Measurements from ENCODE around the gene EXOSC2. TPM values are rescaled to one million over a fixed set of nuclear protein-coding genes. Genes with fewer than 3 reads are reported as not detected.

EXOSC2 gene
- total and polyA plus RNA-seq, 2 experiments from 2014 or later = 37.6 to 77.7 TPM

DNA sequence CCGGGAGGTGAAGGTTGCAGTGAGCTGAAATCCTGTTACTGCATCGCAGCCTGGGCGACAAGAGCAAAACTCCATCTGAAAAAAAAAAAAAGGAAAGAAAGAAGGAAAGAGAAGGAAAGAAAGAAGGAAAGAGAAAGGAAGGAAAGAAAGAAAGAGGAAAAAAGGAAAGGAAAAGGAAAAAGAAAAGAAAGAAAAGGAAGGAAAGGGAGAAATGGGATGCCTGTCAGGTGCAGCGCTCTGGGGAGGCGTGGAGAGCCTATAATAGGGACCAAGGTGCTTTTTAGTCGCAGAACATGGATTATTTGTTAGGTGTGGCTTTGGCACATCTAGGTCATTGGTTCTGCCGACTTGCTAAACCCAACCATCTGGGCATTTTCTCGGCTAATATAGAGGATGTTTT lies 17.9 kb downstream of the EXOSC2 start (continued):
- TF ChIP-seq, protein P1, sequence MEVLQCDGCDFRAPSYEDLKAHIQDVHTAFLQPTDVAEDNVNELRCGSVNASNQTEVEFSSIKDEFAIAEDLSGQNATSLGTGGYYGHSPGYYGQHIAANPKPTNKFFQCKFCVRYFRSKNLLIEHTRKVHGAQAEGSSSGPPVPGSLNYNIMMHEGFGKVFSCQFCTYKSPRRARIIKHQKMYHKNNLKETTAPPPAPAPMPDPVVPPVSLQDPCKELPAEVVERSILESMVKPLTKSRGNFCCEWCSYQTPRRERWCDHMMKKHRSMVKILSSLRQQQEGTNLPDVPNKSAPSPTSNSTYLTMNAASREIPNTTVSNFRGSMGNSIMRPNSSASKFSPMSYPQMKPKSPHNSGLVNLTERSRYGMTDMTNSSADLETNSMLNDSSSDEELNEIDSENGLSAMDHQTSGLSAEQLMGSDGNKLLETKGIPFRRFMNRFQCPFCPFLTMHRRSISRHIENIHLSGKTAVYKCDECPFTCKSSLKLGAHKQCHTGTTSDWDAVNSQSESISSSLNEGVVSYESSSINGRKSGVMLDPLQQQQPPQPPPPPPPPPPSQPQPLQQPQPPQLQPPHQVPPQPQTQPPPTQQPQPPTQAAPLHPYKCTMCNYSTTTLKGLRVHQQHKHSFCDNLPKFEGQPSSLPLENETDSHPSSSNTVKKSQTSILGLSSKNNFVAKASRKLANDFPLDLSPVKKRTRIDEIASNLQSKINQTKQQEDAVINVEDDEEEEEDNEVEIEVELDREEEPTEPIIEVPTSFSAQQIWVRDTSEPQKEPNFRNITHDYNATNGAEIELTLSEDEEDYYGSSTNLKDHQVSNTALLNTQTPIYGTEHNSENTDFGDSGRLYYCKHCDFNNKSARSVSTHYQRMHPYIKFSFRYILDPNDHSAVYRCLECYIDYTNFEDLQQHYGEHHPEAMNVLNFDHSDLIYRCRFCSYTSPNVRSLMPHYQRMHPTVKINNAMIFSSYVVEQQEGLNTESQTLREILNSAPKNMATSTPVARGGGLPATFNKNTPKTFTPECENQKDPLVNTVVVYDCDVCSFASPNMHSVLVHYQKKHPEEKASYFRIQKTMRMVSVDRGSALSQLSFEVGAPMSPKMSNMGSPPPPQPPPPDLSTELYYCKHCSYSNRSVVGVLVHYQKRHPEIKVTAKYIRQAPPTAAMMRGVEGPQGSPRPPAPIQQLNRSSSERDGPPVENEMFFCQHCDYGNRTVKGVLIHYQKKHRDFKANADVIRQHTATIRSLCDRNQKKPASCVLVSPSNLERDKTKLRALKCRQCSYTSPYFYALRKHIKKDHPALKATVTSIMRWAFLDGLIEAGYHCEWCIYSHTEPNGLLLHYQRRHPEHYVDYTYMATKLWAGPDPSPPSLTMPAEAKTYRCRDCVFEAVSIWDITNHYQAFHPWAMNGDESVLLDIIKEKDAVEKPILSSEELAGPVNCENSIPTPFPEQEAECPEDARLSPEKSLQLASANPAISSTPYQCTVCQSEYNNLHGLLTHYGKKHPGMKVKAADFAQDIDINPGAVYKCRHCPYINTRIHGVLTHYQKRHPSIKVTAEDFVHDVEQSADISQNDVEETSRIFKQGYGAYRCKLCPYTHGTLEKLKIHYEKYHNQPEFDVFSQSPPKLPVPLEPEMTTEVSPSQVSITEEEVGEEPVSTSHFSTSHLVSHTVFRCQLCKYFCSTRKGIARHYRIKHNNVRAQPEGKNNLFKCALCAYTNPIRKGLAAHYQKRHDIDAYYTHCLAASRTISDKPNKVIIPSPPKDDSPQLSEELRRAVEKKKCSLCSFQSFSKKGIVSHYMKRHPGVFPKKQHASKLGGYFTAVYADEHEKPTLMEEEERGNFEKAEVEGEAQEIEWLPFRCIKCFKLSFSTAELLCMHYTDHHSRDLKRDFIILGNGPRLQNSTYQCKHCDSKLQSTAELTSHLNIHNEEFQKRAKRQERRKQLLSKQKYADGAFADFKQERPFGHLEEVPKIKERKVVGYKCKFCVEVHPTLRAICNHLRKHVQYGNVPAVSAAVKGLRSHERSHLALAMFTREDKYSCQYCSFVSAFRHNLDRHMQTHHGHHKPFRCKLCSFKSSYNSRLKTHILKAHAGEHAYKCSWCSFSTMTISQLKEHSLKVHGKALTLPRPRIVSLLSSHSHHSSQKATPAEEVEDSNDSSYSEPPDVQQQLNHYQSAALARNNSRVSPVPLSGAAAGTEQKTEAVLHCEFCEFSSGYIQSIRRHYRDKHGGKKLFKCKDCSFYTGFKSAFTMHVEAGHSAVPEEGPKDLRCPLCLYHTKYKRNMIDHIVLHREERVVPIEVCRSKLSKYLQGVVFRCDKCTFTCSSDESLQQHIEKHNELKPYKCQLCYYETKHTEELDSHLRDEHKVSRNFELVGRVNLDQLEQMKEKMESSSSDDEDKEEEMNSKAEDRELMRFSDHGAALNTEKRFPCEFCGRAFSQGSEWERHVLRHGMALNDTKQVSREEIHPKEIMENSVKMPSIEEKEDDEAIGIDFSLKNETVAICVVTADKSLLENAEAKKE (CRISPR knock-in tag; IDR thresholded peaks at IDR 0.05) = no peak
- TF ChIP-seq JUNB (IDR thresholded peaks at IDR 0.05; ENCODE audit: unreplicated experiment) (no peak), STAT1 (IDR thresholded peaks at IDR 0.05; ENCODE audit: unreplicated experiment) (no peak), ZNF114 (CRISPR knock-in tag; IDR thresholded peaks at IDR 0.05) (no peak), CREB1 (CRISPR knock-in tag; IDR thresholded peaks at IDR 0.05; ENCODE audit: low read depth) (no peak)
- TF ChIP-seq, protein P2, sequence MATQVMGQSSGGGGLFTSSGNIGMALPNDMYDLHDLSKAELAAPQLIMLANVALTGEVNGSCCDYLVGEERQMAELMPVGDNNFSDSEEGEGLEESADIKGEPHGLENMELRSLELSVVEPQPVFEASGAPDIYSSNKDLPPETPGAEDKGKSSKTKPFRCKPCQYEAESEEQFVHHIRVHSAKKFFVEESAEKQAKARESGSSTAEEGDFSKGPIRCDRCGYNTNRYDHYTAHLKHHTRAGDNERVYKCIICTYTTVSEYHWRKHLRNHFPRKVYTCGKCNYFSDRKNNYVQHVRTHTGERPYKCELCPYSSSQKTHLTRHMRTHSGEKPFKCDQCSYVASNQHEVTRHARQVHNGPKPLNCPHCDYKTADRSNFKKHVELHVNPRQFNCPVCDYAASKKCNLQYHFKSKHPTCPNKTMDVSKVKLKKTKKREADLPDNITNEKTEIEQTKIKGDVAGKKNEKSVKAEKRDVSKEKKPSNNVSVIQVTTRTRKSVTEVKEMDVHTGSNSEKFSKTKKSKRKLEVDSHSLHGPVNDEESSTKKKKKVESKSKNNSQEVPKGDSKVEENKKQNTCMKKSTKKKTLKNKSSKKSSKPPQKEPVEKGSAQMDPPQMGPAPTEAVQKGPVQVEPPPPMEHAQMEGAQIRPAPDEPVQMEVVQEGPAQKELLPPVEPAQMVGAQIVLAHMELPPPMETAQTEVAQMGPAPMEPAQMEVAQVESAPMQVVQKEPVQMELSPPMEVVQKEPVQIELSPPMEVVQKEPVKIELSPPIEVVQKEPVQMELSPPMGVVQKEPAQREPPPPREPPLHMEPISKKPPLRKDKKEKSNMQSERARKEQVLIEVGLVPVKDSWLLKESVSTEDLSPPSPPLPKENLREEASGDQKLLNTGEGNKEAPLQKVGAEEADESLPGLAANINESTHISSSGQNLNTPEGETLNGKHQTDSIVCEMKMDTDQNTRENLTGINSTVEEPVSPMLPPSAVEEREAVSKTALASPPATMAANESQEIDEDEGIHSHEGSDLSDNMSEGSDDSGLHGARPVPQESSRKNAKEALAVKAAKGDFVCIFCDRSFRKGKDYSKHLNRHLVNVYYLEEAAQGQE (IDR thresholded peaks at IDR 0.05; ENCODE audit: unreplicated experiment) = no peak

Data from GM23338 (cell line).